HepG2 (cell line): ENCODE data around the gene NAGK.
"Not testable (repeated sequence)": the region's sequence is repeated elsewhere in the genome, so short reads cannot be mapped to it uniquely, and the experiment has no call there.

Experiments used
- MTF1 ChIP-seq: sonication (generic); formaldehyde crosslinking; IDR thresholded peaks from 2 replicates; pipeline ENCODE4 v1.5.0; 2020; ENCODE audit warnings: missing genetic modification reagents
- TGIF2 ChIP-seq: IDR thresholded peaks from 2 replicates; pipeline ENCODE4 v1.6.1; 2016; ENCODE audit warnings: control low read depth, missing compliant biosample characterization
- WIZ ChIP-seq: sonication (generic); formaldehyde crosslinking; IDR thresholded peaks from 2 replicates; pipeline ENCODE4 v1.5.1; 2020; ENCODE audit warnings: mild to moderate bottlenecking, missing genetic modification reagents
- ZKSCAN5 ChIP-seq: sonication (generic); formaldehyde crosslinking; IDR thresholded peaks from 2 replicates; pipeline ENCODE4 v1.5.1; 2020; ENCODE audit warnings: mild to moderate bottlenecking, missing genetic modification reagents
- TF ChIP-seq, protein P1 (sequence below): sonication (generic); formaldehyde crosslinking; IDR thresholded peaks from 2 replicates; pipeline ENCODE4 v1.8.0; 2022; ENCODE audit warnings: mild to moderate bottlenecking, missing genetic modification reagents, borderline replicate concordance

DNA sequence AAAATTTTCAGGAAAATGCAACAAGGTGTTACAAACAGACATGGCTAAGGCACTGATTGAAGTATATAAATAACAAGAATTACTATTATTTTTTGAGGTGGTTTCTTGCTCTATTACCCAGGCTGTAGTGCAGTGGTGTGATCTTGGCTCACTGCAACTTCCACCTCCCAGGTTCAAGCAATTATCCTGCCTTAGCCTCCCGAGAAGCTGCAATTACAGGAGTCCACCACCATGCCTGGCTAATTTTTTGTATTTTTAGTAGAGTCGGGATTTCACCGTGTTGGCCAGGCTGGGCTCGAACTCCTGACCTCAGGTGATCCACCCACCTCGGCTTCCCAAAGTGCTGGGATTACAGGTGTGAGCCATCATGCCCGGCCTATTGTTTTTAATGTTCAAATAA lies 38.0 kb downstream of the NAGK start:
- TF ChIP-seq MTF1 (CRISPR knock-in tag); TGIF2 (CRISPR knock-in tag); ZKSCAN5; WIZ (CRISPR knock-in tag): not testable (repeated sequence)
- TF ChIP-seq, protein P1, sequence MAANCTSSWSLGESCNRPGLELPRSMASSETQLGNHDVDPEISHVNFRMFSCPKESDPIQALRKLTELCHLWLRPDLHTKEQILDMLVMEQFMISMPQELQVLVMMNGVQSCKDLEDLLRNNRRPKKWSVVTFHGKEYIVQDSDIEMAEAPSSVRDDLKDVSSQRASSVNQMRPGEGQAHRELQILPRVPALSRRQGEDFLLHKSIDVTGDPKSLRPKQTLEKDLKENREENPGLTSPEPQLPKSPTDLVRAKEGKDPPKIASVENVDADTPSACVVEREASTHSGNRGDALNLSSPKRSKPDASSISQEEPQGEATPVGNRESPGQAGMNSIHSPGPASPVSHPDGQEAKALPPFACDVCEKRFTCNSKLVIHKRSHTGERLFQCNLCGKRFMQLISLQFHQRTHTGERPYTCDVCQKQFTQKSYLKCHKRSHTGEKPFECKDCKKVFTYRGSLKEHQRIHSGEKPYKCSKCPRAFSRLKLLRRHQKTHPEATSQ (CRISPR knock-in tag): not testable (repeated sequence)
